K562 (cell line): ENCODE data around the gene SFI1. TPM values are rescaled to one million over a fixed set of nuclear protein-coding genes. Genes with fewer than 3 reads are reported as not detected.

Experiments used
- ELF2 ChIP-seq: fragments of 250-450 bp; sonication (Bioruptor Pico); IDR thresholded peaks from 2 replicates; pipeline ENCODE4 v1.5.0; 2021; ENCODE audit warnings: mild to moderate bottlenecking
- HDAC1 ChIP-seq, 2 experiments: fragments of 450-650 bp; IDR thresholded peaks; 2 replicates each; pipeline ENCODE4 v1.6.1; 2016 to 2017; ENCODE audit warnings: inconsistent platforms in 1 of 2, mild to moderate bottlenecking in 1 of 2, moderate library complexity in 1 of 2
- KDM5B ChIP-seq: fragments of 200-600 bp; sonication (generic); IDR thresholded peaks from 2 replicates; pipeline ENCODE4 v1.6.1; 2012; ENCODE audit warnings: low read depth, mild to moderate bottlenecking, moderate library complexity, low read length, control low read depth, inconsistent platforms; ENCODE audit not compliant: insufficient replicate concordance
- MEF2A ChIP-seq: IDR thresholded peaks from 2 replicates; pipeline ENCODE4 v1.6.1; 2011; ENCODE audit warnings: low read depth, mild to moderate bottlenecking, low read length, moderate library complexity; ENCODE audit not compliant: control insufficient read depth
- NCOA4 ChIP-seq: fragments of 450-650 bp; IDR thresholded peaks from 2 replicates; pipeline ENCODE4 v1.6.1; 2018; ENCODE audit warnings: mild to moderate bottlenecking; ENCODE audit not compliant: partially characterized antibody
- NR2F6 ChIP-seq: fragments of 450-650 bp; formaldehyde crosslinking; IDR thresholded peaks from 2 replicates; pipeline ENCODE4 v1.4.0; 2020; ENCODE audit warnings: mild to moderate bottlenecking
- PHB2 ChIP-seq: fragments of 450-650 bp; IDR thresholded peaks from 2 replicates; pipeline ENCODE4 v1.6.1; 2017; ENCODE audit warnings: low read depth
- PHTF2 ChIP-seq: fragments of 250-450 bp; sonication (Bioruptor Pico); IDR thresholded peaks from 2 replicates; pipeline ENCODE4 v1.5.0; 2021; ENCODE audit warnings: mild to moderate bottlenecking
- RAD51 ChIP-seq: fragments of 450-650 bp; IDR thresholded peaks from 2 replicates; pipeline ENCODE4 v1.7.1; 2016; ENCODE audit warnings: low read depth, mild to moderate bottlenecking, borderline replicate concordance
- STAG1 ChIP-seq: sonication (generic); formaldehyde crosslinking; IDR thresholded peaks from 2 replicates; pipeline ENCODE4 v1.5.0; 2020; ENCODE audit warnings: missing genetic modification reagents, borderline replicate concordance
- TFAM ChIP-seq: fragments of 250-450 bp; sonication (Bioruptor Pico); conservative IDR thresholded peaks from 2 replicates; pipeline ENCODE4 v1.5.0; 2021; ENCODE audit warnings: mild to moderate bottlenecking, moderate library complexity
- TRIM28 ChIP-seq: fragments of 450-650 bp; IDR thresholded peaks from 2 replicates; pipeline ENCODE4 v1.6.1; 2017
- ZNF3 ChIP-seq: fragments of 250-450 bp; sonication (Bioruptor Pico); IDR thresholded peaks from 2 replicates; pipeline ENCODE4 v1.5.0; 2021; ENCODE audit warnings: mild to moderate bottlenecking, moderate library complexity
- polyA plus RNA-seq, 8 experiments: library from polyadenylated mRNA; depleted of rRNA in 4 of 8; stranded (reverse) in 5 of 8; unstranded in 3 of 8; fragments of >200 nt; fragmentation: Nextera tagmentation in 2 of 8; fragmentation: Illumina TruSeq in 1 of 8; extraction: Ambion mirVana in 2 of 8; extraction: Trizol in 1 of 8; gene quantifications; 2 replicates each; pipeline versions ENCODE4 v1.2.1 to v1.2.3, GENCODE V29; 2011 to 2014; ENCODE audit warnings: inconsistent platforms in 1 of 8, missing spikeins in 1 of 8
- total RNA-seq, 7 experiments: library from RNA; depleted of rRNA in 6 of 7; stranded (reverse); fragments of >200 nt in 6 of 7; fragmentation: Illumina TruSeq in 2 of 7; extraction: Trizol in 2 of 7; gene quantifications; 2 replicates each; pipeline versions ENCODE4 v1.2.1 to v1.2.3, GENCODE V29; 2011 to 2021; ENCODE audit warnings: low replicate concordance in 1 of 7
- TF ChIP-seq, protein P1 (sequence below), 2 experiments: fragments of 450-650 bp; formaldehyde crosslinking in 1 of 2; IDR thresholded peaks; 2 replicates each; pipeline versions ENCODE4 v1.4.0 to v1.6.1; 2014 to 2020; ENCODE audit warnings: mild to moderate bottlenecking in 2 of 2, borderline replicate concordance in 1 of 2, low read depth in 1 of 2
- TF ChIP-seq, protein P2 (sequence below): fragments of 450-650 bp; conservative IDR thresholded peaks from 2 replicates; pipeline ENCODE4 v1.6.1; 2016; ENCODE audit warnings: missing genetic modification characterization, low read depth, mild to moderate bottlenecking, missing compliant biosample characterization, moderate library complexity
- TF ChIP-seq, protein P3 (sequence below): sonication (generic); IDR thresholded peaks from 2 replicates; pipeline ENCODE4 v1.6.1; 2016

The SFI1 gene
- total and polyA plus RNA-seq, 9 of the 15 experiments (the other 6 are each of a cell fraction or from before 2014, with no cell fraction given): 3.0 to 25.6 (median 14.1) TPM

- TF ChIP-seq, protein P1, sequence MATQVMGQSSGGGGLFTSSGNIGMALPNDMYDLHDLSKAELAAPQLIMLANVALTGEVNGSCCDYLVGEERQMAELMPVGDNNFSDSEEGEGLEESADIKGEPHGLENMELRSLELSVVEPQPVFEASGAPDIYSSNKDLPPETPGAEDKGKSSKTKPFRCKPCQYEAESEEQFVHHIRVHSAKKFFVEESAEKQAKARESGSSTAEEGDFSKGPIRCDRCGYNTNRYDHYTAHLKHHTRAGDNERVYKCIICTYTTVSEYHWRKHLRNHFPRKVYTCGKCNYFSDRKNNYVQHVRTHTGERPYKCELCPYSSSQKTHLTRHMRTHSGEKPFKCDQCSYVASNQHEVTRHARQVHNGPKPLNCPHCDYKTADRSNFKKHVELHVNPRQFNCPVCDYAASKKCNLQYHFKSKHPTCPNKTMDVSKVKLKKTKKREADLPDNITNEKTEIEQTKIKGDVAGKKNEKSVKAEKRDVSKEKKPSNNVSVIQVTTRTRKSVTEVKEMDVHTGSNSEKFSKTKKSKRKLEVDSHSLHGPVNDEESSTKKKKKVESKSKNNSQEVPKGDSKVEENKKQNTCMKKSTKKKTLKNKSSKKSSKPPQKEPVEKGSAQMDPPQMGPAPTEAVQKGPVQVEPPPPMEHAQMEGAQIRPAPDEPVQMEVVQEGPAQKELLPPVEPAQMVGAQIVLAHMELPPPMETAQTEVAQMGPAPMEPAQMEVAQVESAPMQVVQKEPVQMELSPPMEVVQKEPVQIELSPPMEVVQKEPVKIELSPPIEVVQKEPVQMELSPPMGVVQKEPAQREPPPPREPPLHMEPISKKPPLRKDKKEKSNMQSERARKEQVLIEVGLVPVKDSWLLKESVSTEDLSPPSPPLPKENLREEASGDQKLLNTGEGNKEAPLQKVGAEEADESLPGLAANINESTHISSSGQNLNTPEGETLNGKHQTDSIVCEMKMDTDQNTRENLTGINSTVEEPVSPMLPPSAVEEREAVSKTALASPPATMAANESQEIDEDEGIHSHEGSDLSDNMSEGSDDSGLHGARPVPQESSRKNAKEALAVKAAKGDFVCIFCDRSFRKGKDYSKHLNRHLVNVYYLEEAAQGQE (IDR thresholded peaks at IDR 0.05; ENCODE audit: borderline replicate concordance): peak; percentile 85; the same call in 1 of the 2 replicates
- TF ChIP-seq, protein P1 (CRISPR knock-in tag; IDR thresholded peaks at IDR 0.05; ENCODE audit: low read depth): no peak; the same call in 1 of the 2 replicates
- TF ChIP-seq MEF2A (no peak), TRIM28 (no peak), TFAM (no peak), NCOA4 (no peak), HDAC1 (IDR thresholded peaks at IDR 0.05) (no peak), ELF2 (no peak), RAD51 (no peak), PHB2 (no peak), PHTF2 (CRISPR knock-in tag) (no peak), KDM5B (no peak), NR2F6 (CRISPR knock-in tag) (no peak), STAG1 (CRISPR knock-in tag) (peak; percentile 75; the same call in 1 of the 2 replicates), ZNF3 (CRISPR knock-in tag) (no peak)
- TF ChIP-seq, protein P2, sequence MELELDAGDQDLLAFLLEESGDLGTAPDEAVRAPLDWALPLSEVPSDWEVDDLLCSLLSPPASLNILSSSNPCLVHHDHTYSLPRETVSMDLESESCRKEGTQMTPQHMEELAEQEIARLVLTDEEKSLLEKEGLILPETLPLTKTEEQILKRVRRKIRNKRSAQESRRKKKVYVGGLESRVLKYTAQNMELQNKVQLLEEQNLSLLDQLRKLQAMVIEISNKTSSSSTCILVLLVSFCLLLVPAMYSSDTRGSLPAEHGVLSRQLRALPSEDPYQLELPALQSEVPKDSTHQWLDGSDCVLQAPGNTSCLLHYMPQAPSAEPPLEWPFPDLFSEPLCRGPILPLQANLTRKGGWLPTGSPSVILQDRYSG (tag): no peak
- TF ChIP-seq, protein P3, sequence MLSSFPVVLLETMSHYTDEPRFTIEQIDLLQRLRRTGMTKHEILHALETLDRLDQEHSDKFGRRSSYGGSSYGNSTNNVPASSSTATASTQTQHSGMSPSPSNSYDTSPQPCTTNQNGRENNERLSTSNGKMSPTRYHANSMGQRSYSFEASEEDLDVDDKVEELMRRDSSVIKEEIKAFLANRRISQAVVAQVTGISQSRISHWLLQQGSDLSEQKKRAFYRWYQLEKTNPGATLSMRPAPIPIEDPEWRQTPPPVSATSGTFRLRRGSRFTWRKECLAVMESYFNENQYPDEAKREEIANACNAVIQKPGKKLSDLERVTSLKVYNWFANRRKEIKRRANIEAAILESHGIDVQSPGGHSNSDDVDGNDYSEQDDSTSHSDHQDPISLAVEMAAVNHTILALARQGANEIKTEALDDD: no peak
These were observed 65.0 kb downstream of the SFI1 start (continued) for GRCh38 chr22:31561238-31561887.
